Measurements from ENCODE around the gene ZNF462. TPM values are rescaled to one million over a fixed set of nuclear protein-coding genes. Genes with fewer than 3 reads are reported as not detected.

Gene ZNF462
- total RNA-seq, 1 experiment from 2014 or later: 164 TPM

DNA sequence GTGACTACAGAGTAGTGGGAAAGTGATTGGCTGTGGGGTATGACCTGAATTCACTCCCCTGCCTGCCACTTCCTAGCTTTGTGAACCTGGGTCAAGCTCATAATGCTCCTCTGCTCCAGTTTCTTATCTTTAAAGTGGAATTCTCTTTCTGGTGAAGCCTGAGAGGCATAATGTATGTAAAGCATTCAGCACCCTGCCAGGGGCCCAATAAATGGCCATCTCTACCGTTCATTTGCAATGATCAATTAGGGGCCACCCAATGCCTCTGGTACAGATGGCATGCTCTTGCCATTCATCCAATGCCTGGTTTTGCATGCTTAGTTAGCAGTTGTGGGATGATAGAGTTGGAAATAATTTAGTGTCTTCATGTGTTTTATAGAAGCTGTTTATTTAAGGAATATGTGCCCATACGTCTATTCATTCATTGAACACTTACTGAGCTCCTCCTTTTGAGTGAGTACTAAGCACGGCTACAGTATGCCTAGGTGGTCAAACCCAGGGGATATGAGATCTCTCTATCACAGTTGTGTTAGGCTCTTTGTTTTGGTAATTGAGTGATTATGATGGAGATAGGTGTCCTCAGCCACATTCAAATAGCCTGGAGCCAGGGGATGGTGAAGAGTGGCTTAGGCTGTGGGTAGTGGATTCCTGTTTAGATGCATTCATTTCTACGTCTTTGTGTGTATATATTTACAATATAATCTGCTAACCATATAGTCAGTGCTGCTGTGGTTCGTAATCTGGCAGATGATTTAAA, 15.3 kb downstream of the ZNF462 start:
- no peak overlapping the region for H3K56ac ChIP-seq (ENCODE audit: insufficient read length, low read depth, low read length)
- no peak for TF ChIP-seq CTCF (conservative IDR thresholded peaks at IDR 0.05)
- H3K14ac ChIP-seq (ENCODE audit: insufficient read depth, low read length): no peak overlapping the region
- no peaks in the 10 kb centered on the region for H3K27me3 ChIP-seq (ENCODE audit: insufficient read depth, low read length)
- Mint-ChIP-seq H3K4me3 (peak overlapping the region; percentile 46 to 58), H3K36me3 (ENCODE audit: insufficient read depth in 1 of 3, low read depth in 3 of 3) (peaks cover 18 to 26% (median 24%) of the 10 kb centered on the region in 3 experiments; a peak in 6 of 7 replicates), H3K4me1 (peaks cover 94 to 95% of the 10 kb centered on the region in 2 experiments), H3K27me3 (ENCODE audit: low read depth) (no peaks in the 10 kb centered on the region), H3K9me3 (no peaks in the 10 kb centered on the region), H3K27ac (peak overlapping the region; percentile 63 to 96 (median 86))
- DNase-seq: peak; percentile 51
- no peak overlapping the region for H2BK5ac ChIP-seq (ENCODE audit: insufficient read length, low read length)
- H3K79me2 ChIP-seq (ENCODE audit: insufficient read depth, low read length): peaks cover 72% of the 10 kb centered on the region; the same call in 1 of the 2 replicates
- no peak overlapping the region for H4K91ac ChIP-seq (ENCODE audit: insufficient read length, low read depth, low read length)
- no peak overlapping the region for H2AFZ ChIP-seq (ENCODE audit: low read length)
- H2BK12ac ChIP-seq (ENCODE audit: insufficient read length, low read depth, low read length): peak overlapping the region; percentile 13
- H3K4ac ChIP-seq (ENCODE audit: low read depth, low read length): no peak overlapping the region
- H3K79me1 ChIP-seq (ENCODE audit: insufficient read depth, low read depth, low read length, poor library complexity, severe bottlenecking): peaks cover 2% of the 10 kb centered on the region
- H4K8ac ChIP-seq (replicated peaks; ENCODE audit: insufficient read length, low read depth, low read length): no peak overlapping the region
- H3K23ac ChIP-seq (ENCODE audit: insufficient read length, low read depth, low read length): no peak overlapping the region
- H3K9ac ChIP-seq (ENCODE audit: extremely low read depth, insufficient read length, low read length): no peak overlapping the region
- no CpG with 5 or more reads among the region's 5 CpGs for WGBS (ENCODE audit: extremely low coverage, insufficient read length, low lambda C conversion rate)
- no peak overlapping the region for H2BK120ac ChIP-seq (ENCODE audit: low read depth, low read length, poor library complexity, severe bottlenecking)
- H2AK5ac ChIP-seq (ENCODE audit: insufficient read length, low read length): no peak overlapping the region
- no peaks in the 10 kb centered on the region for H3K9me3 ChIP-seq (ENCODE audit: control insufficient read depth, low read depth, low read length)
- H4K5ac ChIP-seq (ENCODE audit: insufficient read length, low read depth, low read length): no peak overlapping the region
- H3K23me2 ChIP-seq (ENCODE audit: insufficient read length, low read depth, low read length, poor library complexity, severe bottlenecking): no peaks in the 10 kb centered on the region
- H3K27ac ChIP-seq (ENCODE audit: insufficient read length, low read depth, low read length): peak overlapping the region; percentile 67
- no peaks in the 10 kb centered on the region for H4K20me1 ChIP-seq (ENCODE audit: control insufficient read depth, insufficient read depth, insufficient read length)
- peak overlapping the region; percentile 70 for H3K4me2 ChIP-seq (ENCODE audit: insufficient read depth, insufficient read length, low read length)
- H3K18ac ChIP-seq (ENCODE audit: insufficient read length, low read depth, low read length): no peak overlapping the region
- no peak overlapping the region for H3T11ph ChIP-seq (ENCODE audit: low read length)
- no peak overlapping the region for H2BK20ac ChIP-seq (ENCODE audit: low read depth, low read length, poor library complexity, severe bottlenecking)
- peaks cover 44% of the 10 kb centered on the region for H3K4me1 ChIP-seq (ENCODE audit: insufficient read depth, low read length)
- no peak overlapping the region for H2BK15ac ChIP-seq (ENCODE audit: low read depth, low read length)
